Ureter (tissue), 1 donor: ENCODE data around the gene MINDY1. TPM values are rescaled to one million over a fixed set of nuclear protein-coding genes. Genes with fewer than 3 reads are reported as not detected.

ENCODE experiments used
- DNase-seq: peaks from one replicate; pipeline ENCODE4 v3.0.0-alpha.2; 2020; ENCODE audit warnings: low spot score
- total RNA-seq: library from RNA; stranded (reverse); gene quantifications from one replicate; pipeline ENCODE4 v1.2.4, GENCODE V29; 2023
- donor health status: DM: yes; HTN: yes; CAD: no.

The MINDY1 gene
- total RNA-seq, 1 donor from 2014 or later = 34.0 TPM

DNA sequence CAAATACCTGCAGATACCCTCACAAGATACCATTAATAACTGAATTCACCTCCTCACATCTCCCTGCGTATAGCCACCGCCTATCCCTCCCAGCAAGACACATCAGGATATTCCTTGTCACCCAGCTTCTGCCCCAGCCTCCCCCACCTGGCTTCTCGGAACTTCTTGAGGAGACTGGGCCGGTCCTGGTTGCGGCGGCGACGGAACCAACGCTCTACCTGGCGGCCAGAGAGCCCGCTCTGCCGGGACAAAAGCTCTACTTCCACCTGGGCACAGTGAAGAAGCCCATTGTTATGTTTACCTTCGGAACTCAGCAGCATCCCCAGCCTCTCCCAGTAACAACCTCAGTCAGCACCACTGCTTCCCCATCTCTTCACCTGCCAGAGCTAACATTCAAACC, 38.8 kb downstream of the MINDY1 start:
- DNase-seq = no peak

DNA sequence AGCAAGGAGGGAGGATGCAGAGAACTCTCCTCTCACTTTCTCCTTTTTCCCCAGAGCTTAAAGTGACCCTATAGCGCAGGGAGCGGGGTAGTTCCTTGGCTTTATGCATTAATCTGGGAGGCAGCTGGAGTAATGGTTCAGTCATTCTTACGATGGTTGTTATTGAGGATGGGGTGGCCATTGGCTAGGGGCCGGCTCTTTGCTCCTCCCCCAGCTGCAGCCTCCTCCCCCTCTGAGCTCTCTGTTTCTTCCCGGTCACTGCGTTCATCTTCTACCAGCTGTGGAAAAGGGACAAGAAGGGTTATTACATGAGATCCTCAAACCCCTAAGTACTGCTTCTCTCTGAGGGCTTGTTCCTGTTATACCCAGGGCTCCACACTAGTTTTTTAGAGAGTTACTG, 40.7 kb downstream of the MINDY1 start:
- DNase-seq = no peak

- no peak for DNase-seq
Observed at GRCh38 chr1:150965605-150966004, 41.1 kb downstream of the MINDY1 start.

GRCh38 chr1:150964164-150964489, 42.6 kb downstream of the MINDY1 start:
- DNase-seq = no peak

DNA sequence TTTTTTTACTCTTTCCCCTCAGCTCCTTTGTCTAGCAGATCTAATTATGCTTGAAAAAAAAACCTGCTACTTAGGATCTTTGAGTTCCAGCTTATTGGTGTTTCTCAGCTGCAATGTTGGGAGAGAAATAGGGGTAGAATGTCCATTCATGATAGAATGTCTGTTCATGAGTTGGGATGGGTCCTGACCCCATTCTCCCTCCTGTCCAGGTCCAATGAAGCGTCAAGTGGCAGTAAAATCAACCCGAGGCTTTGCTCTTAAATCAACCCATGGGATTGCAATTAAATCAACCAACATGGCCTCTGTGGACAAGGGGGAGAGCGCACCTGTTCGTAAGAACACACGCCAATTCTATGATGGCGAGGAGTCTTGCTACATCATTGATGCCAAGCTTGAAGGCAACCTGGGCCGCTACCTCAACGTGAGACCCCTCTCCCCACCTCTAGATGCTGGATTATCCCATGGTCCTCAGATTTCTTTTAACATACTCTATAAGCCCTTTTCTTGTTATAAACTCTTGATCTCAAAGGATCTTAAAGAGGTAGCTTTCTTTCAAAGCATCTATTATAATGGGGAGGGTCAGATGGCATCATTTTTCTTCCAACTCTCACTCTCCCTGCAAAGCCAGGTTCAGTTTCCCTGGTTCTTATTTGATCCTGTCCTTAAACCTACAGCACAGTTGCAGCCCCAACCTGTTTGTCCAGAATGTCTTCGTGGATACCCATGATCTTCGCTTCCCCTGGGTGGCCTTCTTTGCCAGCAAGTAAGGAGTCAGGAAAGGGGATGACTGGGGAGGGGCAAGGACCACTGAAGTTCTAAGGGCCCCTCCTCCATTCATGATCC, 43.2 kb downstream of the MINDY1 start:
- no peak for DNase-seq

DNA sequence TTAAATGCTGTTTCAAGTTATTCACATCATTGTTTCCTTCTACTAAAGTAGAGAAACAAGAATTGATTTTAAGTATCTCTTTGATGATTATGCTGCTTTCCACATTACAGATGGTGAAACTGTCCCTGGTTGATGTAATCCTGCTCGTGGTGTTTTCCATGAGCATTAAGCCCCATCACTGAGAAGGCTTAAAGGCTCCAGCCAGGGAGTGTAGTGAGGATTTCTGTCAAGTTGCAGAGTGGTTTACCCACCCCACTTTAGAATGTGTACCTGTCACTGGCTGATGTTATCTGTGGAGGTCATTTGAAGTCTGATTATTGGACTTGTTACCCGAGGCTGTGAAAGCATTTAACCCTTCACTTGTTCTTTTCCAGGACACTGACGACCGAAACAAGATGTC, 44.9 kb downstream of the MINDY1 start:
- no peak for DNase-seq

GRCh38 chr1:150960646-150961045, 46.1 kb downstream of the MINDY1 start:
- no peak for DNase-seq

GRCh38 chr1:150957666-150958065, 49.0 kb downstream of the MINDY1 start:
- DNase-seq = no peak

GRCh38 chr1:150955280-150955679, 51.4 kb downstream of the MINDY1 start:
- DNase-seq = no peak

DNA sequence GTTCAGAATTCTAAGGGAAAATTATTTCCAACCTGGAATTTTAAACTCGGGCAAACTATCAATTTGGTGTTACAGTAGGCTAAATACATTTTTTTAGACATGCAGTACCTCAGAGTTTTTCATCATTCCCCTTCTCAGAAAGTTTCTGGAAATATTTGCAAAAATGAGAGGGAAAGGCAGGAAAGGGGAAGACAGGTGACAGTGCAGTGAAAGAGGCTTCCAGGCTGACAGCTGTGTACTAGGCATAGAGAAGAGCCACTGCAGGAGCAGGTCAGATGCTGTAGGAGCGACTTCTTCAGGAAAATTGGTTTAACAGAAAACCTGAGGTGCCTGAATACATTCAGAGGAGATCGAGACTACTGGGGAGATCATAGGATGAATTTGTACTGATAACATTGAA, 52.0 kb downstream of the MINDY1 start:
- no peak for DNase-seq

Other genes starting within 250 kb of the MINDY1 start
- gene CTSS, start 241.1 kb downstream of the MINDY1 start, total RNA-seq = 77.3 TPM
- 26.5 TPM for gene CTSK, start 198.6 kb downstream of the MINDY1 start, total RNA-seq
- gene ARNT, start 130.3 kb downstream of the MINDY1 start, total RNA-seq = 47.0 TPM
- not detected for gene CTXND2, start 119.8 kb downstream of the MINDY1 start, total RNA-seq
- gene SETDB1, start 80.5 kb downstream of the MINDY1 start, total RNA-seq = 56.9 TPM
- 138 TPM for gene CERS2, start 32.1 kb downstream of the MINDY1 start, total RNA-seq
- gene ANXA9, start 24.6 kb downstream of the MINDY1 start, total RNA-seq = 39.7 TPM
- gene PRUNE1, start 1.5 kb upstream of the MINDY1 start, total RNA-seq = 26.7 TPM
- gene BNIPL, start 29.7 kb upstream of the MINDY1 start, total RNA-seq = 10.5 TPM
- 5.9 TPM for gene C1orf56, start 40.8 kb upstream of the MINDY1 start, total RNA-seq
- 172 TPM for gene CDC42SE1, start 52.7 kb upstream of the MINDY1 start, total RNA-seq
- gene MLLT11, start 53.5 kb upstream of the MINDY1 start, total RNA-seq = 1.4 TPM
- 26.6 TPM for gene GABPB2, start 63.9 kb upstream of the MINDY1 start, total RNA-seq
- 6.2 TPM for gene SEMA6C, start 139.7 kb upstream of the MINDY1 start, total RNA-seq
- 0.34 TPM for gene TNFAIP8L2, start 149.7 kb upstream of the MINDY1 start, total RNA-seq
- gene LYSMD1, start 159.0 kb upstream of the MINDY1 start, total RNA-seq = 12.0 TPM
- gene SCNM1, start 159.2 kb upstream of the MINDY1 start, total RNA-seq = 24.2 TPM
- gene TMOD4, start 169.1 kb upstream of the MINDY1 start, total RNA-seq = 2.0 TPM
- gene VPS72, start 183.3 kb upstream of the MINDY1 start, total RNA-seq = 52.1 TPM
- 55.9 TPM for gene PIP5K1A, start 191.7 kb upstream of the MINDY1 start, total RNA-seq
- 120 TPM for gene PSMD4, start 247.8 kb upstream of the MINDY1 start, total RNA-seq